Astrocyte (in vitro differentiated cells and primary cell): ENCODE results near the gene CDHR2. TPM values are rescaled to one million over a fixed set of nuclear protein-coding genes. Genes with fewer than 3 reads are reported as not detected.

Experiments
- DNase-seq: peaks from one replicate; pipeline ENCODE4 v3.0.0-alpha.2; 2010; ENCODE audit warnings: low read depth
- FAIRE-seq: peaks from 2 replicates; lab custom pipeline; 2011; peaks lifted over from hg19 to GRCh38; lab: Jason Lieb, UNC
- H2AFZ ChIP-seq: 2 replicates; pipeline ENCODE4 v1.6.0; 2012; ENCODE audit warnings: low read depth, low read length, inconsistent platforms
- H3K27ac ChIP-seq: 2 replicates; pipeline ENCODE4 v1.5.1; 2011; ENCODE audit warnings: low read depth, low read length, inconsistent platforms
- H3K27me3 ChIP-seq: 2 replicates; pipeline ENCODE4 v1.6.0; 2011; ENCODE audit warnings: low read length, inconsistent platforms; ENCODE audit not compliant: insufficient read depth
- H3K36me3 ChIP-seq: 2 replicates; pipeline ENCODE4 v1.5.1; 2011; ENCODE audit warnings: low read length, inconsistent platforms; ENCODE audit not compliant: insufficient read depth
- H3K4me1 ChIP-seq: 2 replicates; pipeline ENCODE4 v1.5.1; 2011; ENCODE audit warnings: low read length, inconsistent platforms; ENCODE audit not compliant: insufficient read depth
- H3K4me2 ChIP-seq: 2 replicates; pipeline ENCODE4 v1.6.0; 2012; ENCODE audit warnings: low read length, inconsistent platforms
- H3K4me3 ChIP-seq: 2 replicates; pipeline ENCODE4 v1.5.1; 2011; ENCODE audit warnings: low read depth, mild to moderate bottlenecking, low read length, inconsistent platforms; ENCODE audit not compliant: insufficient read depth
- H3K79me2 ChIP-seq: 2 replicates; pipeline ENCODE4 v1.6.0; 2012; ENCODE audit warnings: mild to moderate bottlenecking, low read length, inconsistent platforms; ENCODE audit not compliant: insufficient read depth
- H3K9ac ChIP-seq: 2 replicates; pipeline ENCODE4 v1.6.0; 2012; ENCODE audit warnings: mild to moderate bottlenecking, low read length, inconsistent platforms
- H3K9me3 ChIP-seq: 2 replicates; pipeline ENCODE4 v1.5.1; 2012; ENCODE audit warnings: low read depth, mild to moderate bottlenecking, low read length, inconsistent platforms; ENCODE audit not compliant: insufficient read depth
- H4K20me1 ChIP-seq: 2 replicates; pipeline ENCODE4 v1.6.0; 2012; ENCODE audit warnings: low read length, inconsistent platforms; ENCODE audit not compliant: insufficient read depth
- H3K27ac Mint-ChIP-seq: one replicate; pipeline ENCODE4 v1.8.0; 2021; ENCODE audit warnings: mild to moderate bottlenecking, mixed read lengths; ENCODE audit not compliant: unreplicated experiment
- H3K27me3 Mint-ChIP-seq: one replicate; pipeline ENCODE4 v1.8.0; 2021; ENCODE audit warnings: low read depth, mixed read lengths; ENCODE audit not compliant: unreplicated experiment
- H3K36me3 Mint-ChIP-seq: one replicate; pipeline ENCODE4 v1.8.0; 2021; ENCODE audit warnings: low read depth, mixed read lengths; ENCODE audit not compliant: unreplicated experiment
- H3K4me1 Mint-ChIP-seq: one replicate; pipeline ENCODE4 v1.8.0; 2021; ENCODE audit warnings: low read depth, mixed read lengths; ENCODE audit not compliant: unreplicated experiment
- H3K4me3 Mint-ChIP-seq: one replicate; pipeline ENCODE4 v1.8.0; 2021; ENCODE audit warnings: mild to moderate bottlenecking, moderate library complexity, mixed read lengths; ENCODE audit not compliant: unreplicated experiment
- H3K9me3 Mint-ChIP-seq: one replicate; pipeline ENCODE4 v1.8.0; 2021; ENCODE audit warnings: mild to moderate bottlenecking, mixed read lengths; ENCODE audit not compliant: unreplicated experiment
- CTCF ChIP-seq: IDR thresholded peaks from 2 replicates; pipeline ENCODE4 v1.5.1; 2011; ENCODE audit warnings: low read depth, mild to moderate bottlenecking, inconsistent platforms, low read length, moderate library complexity; ENCODE audit not compliant: insufficient read depth
- EZH2 ChIP-seq: IDR thresholded peaks from 2 replicates; pipeline ENCODE4 v1.6.1; 2012; ENCODE audit warnings: mild to moderate bottlenecking, low read length, inconsistent platforms; ENCODE audit not compliant: insufficient read depth
- total RNA-seq: library from RNA; stranded (reverse); gene quantifications from 2 replicates; pipeline ENCODE4 v1.2.1, GENCODE V29; 2021

CDHR2 gene
- total RNA-seq, 1 donor from 2014 or later: 0.43 TPM

GRCh38 chr5:176559683-176560082 is 10.5 kb downstream of the CDHR2 start:
- Histone ChIP-seq H3K4me1 (no peaks in the 10 kb centered on the region), H4K20me1 (no peaks in the 10 kb centered on the region), H2AFZ (no peak overlapping the region), H3K27ac (no peak overlapping the region), H3K9ac (no peak overlapping the region), H3K9me3 (no peaks in the 10 kb centered on the region), H3K4me2 (no peak overlapping the region), H3K36me3 (no peaks in the 10 kb centered on the region), H3K79me2 (no peaks in the 10 kb centered on the region), H3K4me3 (no peak overlapping the region), H3K27me3 (no peaks in the 10 kb centered on the region)
- Mint-ChIP-seq H3K27me3 (peaks cover 8% of the 10 kb centered on the region), H3K36me3 (no peaks in the 10 kb centered on the region), H3K27ac (no peak overlapping the region), H3K4me1 (peaks cover 12% of the 10 kb centered on the region), H3K9me3 (peaks cover 7% of the 10 kb centered on the region), H3K4me3 (no peak overlapping the region)
- TF ChIP-seq CTCF: no peak
- no peak for TF ChIP-seq EZH2
- FAIRE-seq (no peak), DNase-seq (no peak)

GRCh38 chr5:176560364-176560763 is 11.2 kb downstream of the CDHR2 start:
- FAIRE-seq: no peak
- Mint-ChIP-seq H3K9me3 (peaks cover 7% of the 10 kb centered on the region), H3K27me3 (peaks cover 4% of the 10 kb centered on the region), H3K36me3 (no peaks in the 10 kb centered on the region), H3K27ac (no peak overlapping the region), H3K4me3 (no peak overlapping the region), H3K4me1 (peaks cover 12% of the 10 kb centered on the region)
- H3K9me3 ChIP-seq: no peaks in the 10 kb centered on the region
- no peak overlapping the region for H3K9ac ChIP-seq
- H3K4me3 ChIP-seq: no peak overlapping the region
- no peaks in the 10 kb centered on the region for H3K79me2 ChIP-seq
- H3K27me3 ChIP-seq: no peaks in the 10 kb centered on the region
- H2AFZ ChIP-seq: no peak overlapping the region
- H4K20me1 ChIP-seq: no peaks in the 10 kb centered on the region
- TF ChIP-seq CTCF (no peak), EZH2 (no peak)
- H3K36me3 ChIP-seq: no peaks in the 10 kb centered on the region
- H3K4me1 ChIP-seq: no peaks in the 10 kb centered on the region
- H3K4me2 ChIP-seq: no peak overlapping the region
- no peak overlapping the region for H3K27ac ChIP-seq
- no peak for DNase-seq

GRCh38 chr5:176561259-176561658 is 12.1 kb downstream of the CDHR2 start:
- H3K4me1 ChIP-seq: no peaks in the 10 kb centered on the region
- H3K79me2 ChIP-seq: no peaks in the 10 kb centered on the region
- H3K36me3 Mint-ChIP-seq: no peaks in the 10 kb centered on the region
- no peak overlapping the region for H3K27ac Mint-ChIP-seq
- no peak overlapping the region for H2AFZ ChIP-seq
- no peak overlapping the region for H3K9ac ChIP-seq
- H3K9me3 ChIP-seq: no peaks in the 10 kb centered on the region
- no peaks in the 10 kb centered on the region for H4K20me1 ChIP-seq
- H3K9me3 Mint-ChIP-seq: peaks cover 7% of the 10 kb centered on the region
- no peak overlapping the region for H3K4me3 Mint-ChIP-seq
- H3K4me1 Mint-ChIP-seq: peaks cover 12% of the 10 kb centered on the region
- FAIRE-seq (no peak), DNase-seq (no peak)
- H3K4me3 ChIP-seq: no peak overlapping the region
- no peaks in the 10 kb centered on the region for H3K36me3 ChIP-seq
- no peak overlapping the region for H3K27ac ChIP-seq
- H3K27me3 ChIP-seq: no peaks in the 10 kb centered on the region
- no peak overlapping the region for H3K4me2 ChIP-seq
- peaks cover 5% of the 10 kb centered on the region for H3K27me3 Mint-ChIP-seq
- no peak for TF ChIP-seq CTCF
- no peak for TF ChIP-seq EZH2
